Mucosa of stomach (tissue), 1 donor: Measurements from ENCODE around the gene AGFG1.
"Not testable (repeated sequence)": the region's sequence is repeated elsewhere in the genome, so short reads cannot be mapped to it uniquely, and the experiment has no call there.

ENCODE experiments used
- H3K27me3 ChIP-seq: one replicate; pipeline ENCODE4 v1.7.0; 2013; ENCODE audit warnings: mild to moderate bottlenecking, low read length; ENCODE audit not compliant: control insufficient read depth, insufficient read depth
- H3K36me3 ChIP-seq: one replicate; pipeline ENCODE4 v1.7.0; 2013; ENCODE audit warnings: low read length; ENCODE audit not compliant: control insufficient read depth, insufficient read depth
- H3K4me1 ChIP-seq: one replicate; pipeline ENCODE4 v1.7.0; 2013; ENCODE audit warnings: mild to moderate bottlenecking, low read length; ENCODE audit not compliant: control insufficient read depth, insufficient read depth
- H3K4me3 ChIP-seq: one replicate; pipeline ENCODE4 v1.7.0; 2013; ENCODE audit warnings: low read length
- H3K9ac ChIP-seq: one replicate; pipeline ENCODE4 v1.7.0; 2013; ENCODE audit warnings: mild to moderate bottlenecking, low read length, moderate library complexity
- H3K9me3 ChIP-seq: one replicate; pipeline ENCODE4 v1.7.0; 2013; ENCODE audit warnings: mild to moderate bottlenecking, low read length, moderate library complexity; ENCODE audit not compliant: control insufficient read depth
- donor health status: Pancreatic carcinoma.

AGFG1 gene

DNA sequence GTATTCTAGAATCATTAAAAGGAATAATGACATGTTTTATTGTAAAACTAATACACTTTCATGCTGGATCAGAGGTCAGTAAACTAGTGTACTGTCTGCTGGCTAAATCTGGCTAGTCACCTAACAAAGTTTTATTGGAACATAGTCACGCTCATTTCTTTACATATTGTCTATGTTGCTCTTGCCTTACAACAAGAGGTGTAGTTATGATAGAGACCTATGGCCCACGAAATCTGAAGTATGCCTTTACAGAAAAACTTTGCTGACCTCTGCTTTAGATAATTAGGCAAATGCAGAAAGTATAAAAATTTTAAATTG lies 96.9 kb downstream of the AGFG1 start:
- Histone ChIP-seq H3K9ac (no peak overlapping the region), H3K27me3 (no peaks in the 10 kb centered on the region), H3K4me1 (no peaks in the 10 kb centered on the region), H3K4me3 (no peak overlapping the region), H3K9me3 (no peaks in the 10 kb centered on the region), H3K36me3 (no peaks in the 10 kb centered on the region)

DNA sequence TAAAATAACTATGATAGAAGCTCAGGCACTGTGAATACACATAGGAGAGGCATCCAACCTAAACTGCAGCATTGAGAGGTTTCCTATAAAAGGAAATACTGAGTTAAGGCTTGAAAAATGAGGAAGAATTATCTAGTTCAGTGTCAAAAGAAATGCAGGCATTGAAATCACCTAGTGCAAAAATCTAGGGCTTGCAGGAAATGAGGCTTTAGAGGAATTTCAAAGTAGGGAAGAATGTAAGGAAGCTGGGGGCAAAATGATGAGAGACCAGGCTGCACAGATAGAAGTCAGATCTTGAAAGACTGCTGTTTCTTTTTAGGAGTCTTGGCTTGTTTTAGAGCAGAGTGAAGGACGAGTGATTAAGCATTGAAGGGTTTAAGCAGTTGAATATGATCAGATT lies 98.7 kb downstream of the AGFG1 start:
- H3K4me1 ChIP-seq = no peaks in the 10 kb centered on the region
- H3K27me3 ChIP-seq = no peaks in the 10 kb centered on the region
- H3K9ac ChIP-seq = no peak overlapping the region
- no peak overlapping the region for H3K4me3 ChIP-seq
- no peaks in the 10 kb centered on the region for H3K9me3 ChIP-seq
- H3K36me3 ChIP-seq = no peaks in the 10 kb centered on the region

DNA sequence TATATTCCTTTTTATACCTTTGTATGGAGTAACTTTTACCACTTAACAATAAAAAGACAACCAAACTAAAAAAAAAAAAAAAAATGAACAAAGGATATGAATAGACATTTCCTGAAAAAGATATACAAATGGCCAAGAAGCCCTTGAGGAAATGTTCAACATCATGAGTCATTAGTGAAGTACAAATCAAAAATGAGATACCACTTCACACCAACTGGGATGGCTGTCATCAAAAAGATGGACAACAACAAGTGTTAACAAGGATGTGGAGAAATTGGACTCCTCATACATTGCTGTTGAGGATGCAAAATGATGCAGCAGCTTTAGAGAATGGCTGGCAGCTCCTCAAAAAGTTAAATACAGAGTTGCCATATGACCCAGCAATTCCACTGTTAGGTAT lies 104.2 kb downstream of the AGFG1 start:
- no peaks in the 10 kb centered on the region for H3K9me3 ChIP-seq
- no peaks in the 10 kb centered on the region for H3K36me3 ChIP-seq
- no peaks in the 10 kb centered on the region for H3K27me3 ChIP-seq
- H3K4me1 ChIP-seq = no peaks in the 10 kb centered on the region
- no peak overlapping the region for H3K9ac ChIP-seq
- no peak overlapping the region for H3K4me3 ChIP-seq

GRCh38 chr2:227576812-227577211 lies 104.9 kb downstream of the AGFG1 start:
- Histone ChIP-seq H3K4me3 (no peak overlapping the region), H3K9ac (no peak overlapping the region), H3K4me1 (no peaks in the 10 kb centered on the region), H3K9me3 (no peaks in the 10 kb centered on the region), H3K36me3 (no peaks in the 10 kb centered on the region), H3K27me3 (no peaks in the 10 kb centered on the region)

DNA sequence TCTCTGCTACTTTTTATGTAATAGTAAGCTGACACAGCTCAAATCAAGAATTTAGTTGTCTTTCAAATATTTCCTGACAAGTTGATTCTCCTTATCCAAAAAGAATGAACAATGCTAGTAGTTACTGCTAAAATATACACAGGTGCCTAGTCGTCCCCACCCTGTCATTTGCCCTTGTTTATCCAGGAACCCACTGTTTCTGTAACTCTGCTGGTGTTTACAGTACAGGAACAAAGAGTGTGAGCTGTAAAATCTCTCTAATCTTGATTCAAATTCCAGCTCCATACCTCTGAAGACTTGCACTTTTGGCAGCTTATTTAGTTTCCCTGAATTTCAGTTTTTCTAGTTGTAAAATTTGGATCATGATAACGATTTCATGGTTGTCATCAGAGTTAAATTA lies 105.6 kb downstream of the AGFG1 start:
- Histone ChIP-seq H3K9me3 (no peaks in the 10 kb centered on the region), H3K4me1 (no peaks in the 10 kb centered on the region), H3K9ac (no peak overlapping the region), H3K36me3 (no peaks in the 10 kb centered on the region), H3K4me3 (no peak overlapping the region), H3K27me3 (no peaks in the 10 kb centered on the region)

DNA sequence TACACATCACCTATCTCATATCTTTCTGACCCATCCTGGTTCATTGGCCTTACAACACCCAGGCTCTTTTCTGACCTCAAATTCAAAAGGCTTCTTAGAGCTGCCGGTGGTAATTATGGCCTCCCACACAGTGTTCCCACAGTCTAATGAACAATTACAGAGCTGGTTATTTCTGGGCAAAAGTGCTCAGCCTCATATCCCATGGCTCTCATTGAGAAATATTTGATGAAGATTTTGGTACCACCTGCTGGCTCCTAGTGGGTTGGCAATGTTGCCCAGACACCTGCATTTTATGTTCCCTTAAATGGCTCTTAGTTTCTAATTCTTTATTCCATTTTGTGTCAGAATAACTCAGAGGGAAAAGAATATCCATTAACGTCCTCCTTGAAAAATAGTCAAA lies 106.7 kb downstream of the AGFG1 start:
- Histone ChIP-seq H3K9ac (no peak overlapping the region), H3K4me1 (no peaks in the 10 kb centered on the region)

GRCh38 chr2:227579791-227580190 lies 107.8 kb downstream of the AGFG1 start:
- Histone ChIP-seq H3K36me3 (no peaks in the 10 kb centered on the region), H3K9ac (no peak overlapping the region), H3K27me3 (no peaks in the 10 kb centered on the region), H3K9me3 (no peaks in the 10 kb centered on the region), H3K4me1 (no peaks in the 10 kb centered on the region), H3K4me3 (no peak overlapping the region)

More for the DNA sequence above, 106.7 kb downstream of the AGFG1 start:
- Histone ChIP-seq H3K9me3 (no peaks in the 10 kb centered on the region), H3K4me3 (no peak overlapping the region), H3K36me3 (no peaks in the 10 kb centered on the region), H3K27me3 (no peaks in the 10 kb centered on the region)

DNA sequence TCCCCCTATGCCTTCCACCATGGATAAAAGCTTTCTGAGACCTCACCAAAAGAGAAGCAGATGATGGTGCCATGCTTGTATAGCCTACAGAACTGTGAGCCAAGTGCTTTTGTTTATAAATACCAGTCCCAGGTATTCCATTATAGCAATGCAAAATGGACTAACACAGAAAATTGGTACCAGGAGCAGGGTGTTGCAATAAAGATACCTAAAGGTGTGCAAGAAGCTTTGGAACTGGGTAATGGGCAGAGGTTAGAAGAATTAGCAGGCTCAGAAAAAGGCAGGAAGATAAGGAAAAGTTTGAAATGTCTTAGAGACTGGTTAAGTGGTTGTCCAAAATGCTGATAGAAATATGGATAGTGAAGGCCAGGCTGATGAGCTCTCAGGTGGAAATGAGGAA lies 110.4 kb downstream of the AGFG1 start:
- no peaks in the 10 kb centered on the region for H3K36me3 ChIP-seq
- H3K9me3 ChIP-seq = no peaks in the 10 kb centered on the region
- no peaks in the 10 kb centered on the region for H3K27me3 ChIP-seq
- H3K4me1 ChIP-seq = no peaks in the 10 kb centered on the region
- H3K9ac ChIP-seq = no peak overlapping the region
- no peak overlapping the region for H3K4me3 ChIP-seq

GRCh38 chr2:227592694-227593387 lies 120.9 kb downstream of the AGFG1 start:
- Histone ChIP-seq H3K9me3 (no peaks in the 10 kb centered on the region), H3K4me3 (no peak overlapping the region), H3K9ac (no peak overlapping the region), H3K27me3 (no peaks in the 10 kb centered on the region), H3K4me1 (no peaks in the 10 kb centered on the region), H3K36me3 (no peaks in the 10 kb centered on the region)

DNA sequence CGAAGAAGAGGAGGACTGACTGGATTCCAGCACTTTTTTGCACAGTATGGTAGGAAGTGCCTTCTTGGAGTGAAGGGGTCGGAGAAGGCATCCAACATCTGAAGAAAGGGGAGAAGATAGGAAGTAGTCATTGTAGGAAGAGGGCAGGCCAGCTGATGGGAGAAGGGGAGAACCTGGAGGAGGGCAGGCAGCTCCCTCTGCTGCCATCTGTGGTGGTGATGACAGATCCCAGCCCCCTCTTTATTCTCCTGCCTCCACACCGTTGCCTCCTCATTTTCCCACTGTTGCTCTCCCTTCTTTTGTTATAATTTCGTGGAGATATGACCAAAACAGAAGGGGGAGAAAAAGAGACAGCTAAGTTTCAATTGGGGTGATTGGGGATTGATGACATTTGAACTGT lies 123.8 kb downstream of the AGFG1 start:
- Histone ChIP-seq H3K4me1 (no peaks in the 10 kb centered on the region), H3K9ac (no peak overlapping the region), H3K4me3 (no peak overlapping the region), H3K9me3 (no peaks in the 10 kb centered on the region), H3K27me3 (no peaks in the 10 kb centered on the region), H3K36me3 (no peaks in the 10 kb centered on the region)

DNA sequence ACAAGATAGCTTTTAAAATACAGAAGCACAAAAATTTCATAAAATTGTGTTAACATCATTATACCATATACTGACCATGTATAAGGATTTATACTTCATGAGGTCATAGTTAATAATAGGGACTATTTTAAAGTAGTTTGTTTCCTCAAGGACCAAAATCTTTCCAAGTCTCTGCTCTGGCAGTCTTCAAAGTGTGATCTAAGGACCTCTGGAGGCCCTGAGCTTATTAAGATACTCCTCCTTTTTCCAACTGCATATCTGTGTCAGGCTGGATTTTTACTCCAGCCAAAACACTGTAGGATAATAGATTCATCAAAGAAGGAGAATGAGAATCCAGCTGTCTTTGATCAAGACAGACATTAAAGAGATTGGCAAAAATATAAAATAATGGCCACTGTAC lies 125.1 kb downstream of the AGFG1 start:
- Histone ChIP-seq H3K9me3 (no peaks in the 10 kb centered on the region), H3K9ac (no peak overlapping the region), H3K4me1 (no peaks in the 10 kb centered on the region), H3K36me3 (no peaks in the 10 kb centered on the region), H3K4me3 (no peak overlapping the region), H3K27me3 (no peaks in the 10 kb centered on the region)

DNA sequence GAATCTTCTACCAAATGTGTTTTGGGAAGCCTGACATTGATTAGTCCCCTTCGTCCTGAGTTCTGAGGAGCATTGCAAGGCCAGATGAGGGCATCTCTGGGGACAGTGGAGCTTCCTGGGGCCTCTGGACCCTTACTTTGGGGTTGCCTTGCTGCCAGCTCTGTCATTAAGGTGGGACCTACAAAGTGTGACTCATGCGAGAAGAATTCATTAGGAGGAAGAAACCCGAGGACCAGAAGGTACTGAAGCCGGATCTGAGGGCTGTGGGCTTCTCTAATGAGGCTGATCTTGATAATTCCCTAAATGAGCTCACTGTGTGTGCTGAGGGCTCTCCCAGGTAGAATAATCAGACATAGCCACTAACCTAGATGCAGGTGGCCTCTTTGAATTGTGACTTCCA lies 126.0 kb downstream of the AGFG1 start:
- no peaks in the 10 kb centered on the region for H3K27me3 ChIP-seq
- no peaks in the 10 kb centered on the region for H3K4me1 ChIP-seq
- H3K9me3 ChIP-seq = no peaks in the 10 kb centered on the region
- no peak overlapping the region for H3K9ac ChIP-seq
- H3K4me3 ChIP-seq = no peak overlapping the region
- H3K36me3 ChIP-seq = no peaks in the 10 kb centered on the region

DNA sequence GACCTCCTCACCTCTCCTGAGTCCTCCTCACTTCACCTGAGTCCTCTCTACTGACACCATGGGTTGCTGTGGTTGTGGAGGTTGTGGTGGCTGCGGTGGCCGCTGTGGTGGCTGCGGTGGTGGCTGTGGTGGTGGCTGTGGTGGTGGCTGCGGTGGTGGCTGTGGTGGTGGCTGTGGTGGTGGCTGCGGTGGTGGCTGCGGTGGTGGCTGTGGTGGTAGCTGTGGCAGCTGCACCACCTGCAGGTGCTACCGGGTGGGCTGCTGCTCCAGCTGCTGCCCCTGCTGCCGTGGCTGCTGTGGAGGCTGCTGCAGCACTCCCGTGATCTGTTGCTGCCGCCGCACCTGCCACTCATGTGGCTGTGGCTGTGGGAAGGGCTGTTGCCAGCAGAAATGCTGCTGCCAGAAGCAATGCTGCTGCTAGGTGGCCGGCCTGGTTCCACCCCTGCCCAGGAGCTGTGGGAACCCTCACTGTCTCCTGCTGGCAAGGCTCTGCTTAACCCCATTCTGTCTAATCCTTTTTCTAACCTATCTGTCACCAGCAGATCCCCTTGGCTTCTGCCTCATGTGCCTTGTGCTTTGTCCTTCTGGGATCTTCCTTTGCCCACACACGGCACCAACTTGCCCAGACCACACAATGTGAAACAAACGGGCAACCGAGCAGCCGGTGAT lies 127.0 kb downstream of the AGFG1 start, which contains the start of gene SCYGR2:
TSS of gene SCYGR2 (plus strand) at position 59 of the 669 bp plus-strand sequence. CDS start at position 59, 0 bp downstream.
- H3K4me1 ChIP-seq, H3K36me3 ChIP-seq, H3K27me3 ChIP-seq, H3K9ac ChIP-seq, H3K4me3 ChIP-seq, H3K9me3 ChIP-seq: not testable (repeated sequence)
